Midbrain (tissue), 1 donor: ENCODE data around the gene TYW1.
"Not testable (repeated sequence)": the region's sequence is repeated elsewhere in the genome, so short reads cannot be mapped to it uniquely, and the experiment has no call there.

Source experiments
- DNase-seq: peaks from one replicate; lab custom pipeline; 2025; lab: John Stamatoyannopoulos, UW

Gene TYW1

DNA sequence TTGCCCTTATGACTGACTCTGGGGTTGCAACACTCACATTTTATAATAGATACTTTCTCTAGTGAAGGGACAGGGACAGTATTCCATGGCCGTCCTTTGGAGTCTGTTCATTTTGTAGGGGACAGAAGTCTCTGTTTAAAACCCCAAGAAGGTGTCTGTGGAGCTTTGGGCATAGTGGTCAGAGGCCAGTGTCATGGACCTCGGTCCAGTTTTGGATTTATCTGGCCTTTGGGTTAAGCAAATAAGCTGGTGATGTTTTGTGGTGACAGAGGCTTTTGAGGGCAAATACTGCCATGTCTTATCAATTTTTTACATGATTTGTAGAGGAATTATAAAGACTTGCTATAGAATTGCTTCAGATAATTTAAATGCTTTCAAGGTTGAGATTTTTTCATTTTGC is 50.2 kb downstream of the TYW1 start:
- not testable (repeated sequence) for DNase-seq

DNA sequence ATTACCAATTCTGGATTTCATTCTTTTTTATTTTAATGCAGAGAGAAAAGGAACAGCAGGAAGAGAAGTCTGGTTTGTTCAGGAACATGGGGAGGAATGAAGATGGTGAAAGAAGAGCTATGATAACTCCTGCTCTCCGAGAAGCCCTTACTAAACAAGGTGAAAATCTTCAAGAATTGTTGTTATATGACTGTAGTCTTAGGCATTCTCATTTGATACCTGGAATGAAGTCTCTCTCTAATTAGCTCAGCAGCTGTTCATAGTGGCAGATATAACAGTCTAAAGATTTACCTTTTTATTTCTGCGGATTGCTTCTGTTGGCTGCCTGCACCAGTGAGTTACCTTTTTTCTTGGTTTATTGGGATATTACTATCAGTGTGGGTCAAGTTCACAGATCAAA is 53.3 kb downstream of the TYW1 start:
- not testable (repeated sequence) for DNase-seq

- not testable (repeated sequence) for DNase-seq
These were observed 55.5 kb downstream of the TYW1 start for GRCh38 chr7:67052161-67052560.

DNA sequence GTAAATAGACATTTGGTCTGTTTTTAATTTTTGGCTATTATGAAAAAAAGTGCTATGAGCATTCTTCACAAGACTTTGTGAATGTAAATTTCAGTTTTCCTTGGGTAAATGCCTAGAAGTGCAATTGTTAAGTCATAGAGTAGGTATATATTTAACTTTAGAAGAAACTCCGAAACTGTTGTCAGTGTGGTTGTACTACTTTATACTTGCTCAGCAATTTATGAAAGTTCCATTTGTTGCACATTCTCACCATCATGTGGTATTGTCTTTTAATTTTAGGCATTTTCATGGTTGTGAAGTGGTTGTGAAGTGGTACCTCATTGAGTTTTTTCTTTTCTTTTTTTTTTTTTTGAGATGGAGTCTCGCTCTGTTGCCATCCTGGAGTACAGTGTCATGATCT is 60.0 kb downstream of the TYW1 start:
- no peak for DNase-seq

- not testable (repeated sequence) for DNase-seq
These were observed 64.7 kb downstream of the TYW1 start for GRCh38 chr7:67061321-67061720.

GRCh38 chr7:67062802-67063201 is 66.2 kb downstream of the TYW1 start:
- not testable (repeated sequence) for DNase-seq

- DNase-seq: not testable (repeated sequence)
These were observed 70.5 kb downstream of the TYW1 start for GRCh38 chr7:67066950-67067622.

DNA sequence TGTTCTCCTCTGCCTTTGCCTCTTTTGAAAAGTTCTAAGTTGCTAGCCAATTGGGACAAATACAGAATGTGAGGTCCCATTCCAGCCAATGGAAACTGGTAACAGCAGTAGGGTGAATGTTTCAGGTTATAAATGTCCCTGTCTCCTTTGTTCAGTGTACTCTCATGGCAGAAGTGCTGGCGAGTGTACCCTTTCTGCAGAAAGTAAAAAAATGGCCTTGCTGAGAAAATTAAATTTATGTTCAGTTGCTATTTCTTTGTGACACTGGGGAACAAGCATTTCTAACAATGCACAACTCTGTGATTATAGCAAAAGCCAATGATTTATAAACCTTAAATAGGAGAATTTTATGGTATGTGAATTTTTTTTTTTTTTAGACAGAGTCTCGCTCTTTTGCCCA is 79.5 kb downstream of the TYW1 start:
- DNase-seq: not testable (repeated sequence)

GRCh38 chr7:67082880-67083279 is 86.2 kb downstream of the TYW1 start:
- DNase-seq: not testable (repeated sequence)

DNA sequence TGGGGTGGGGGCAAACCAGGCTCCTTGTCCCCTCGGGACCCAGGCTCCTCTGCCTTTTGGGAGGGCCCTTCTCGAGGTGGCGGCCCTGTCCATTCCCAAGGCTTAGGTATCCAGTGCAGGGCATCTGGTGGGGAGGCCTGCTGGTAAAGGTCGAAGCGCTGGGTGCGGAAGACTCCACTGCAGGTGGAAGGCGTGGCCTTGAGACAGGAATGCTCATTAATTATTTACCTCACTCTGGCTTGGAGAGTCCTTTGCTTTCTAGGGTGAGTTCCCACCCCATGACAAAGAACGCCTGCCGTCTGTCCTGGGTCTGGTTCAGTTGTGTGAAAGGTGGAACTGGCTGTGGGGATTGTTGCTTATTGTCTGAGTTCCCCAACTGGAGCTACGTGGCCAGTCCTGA is 92.6 kb downstream of the TYW1 start:
- not testable (repeated sequence) for DNase-seq

GRCh38 chr7:67091053-67091452 is 94.4 kb downstream of the TYW1 start:
- not testable (repeated sequence) for DNase-seq

- DNase-seq: not testable (repeated sequence)
These were observed 101.4 kb downstream of the TYW1 start for GRCh38 chr7:67098031-67098430.

- DNase-seq: not testable (repeated sequence)
These were observed 102.8 kb downstream of the TYW1 start for GRCh38 chr7:67099406-67099805.

- not testable (repeated sequence) for DNase-seq
These were observed 103.4 kb downstream of the TYW1 start for GRCh38 chr7:67100038-67100437.

DNA sequence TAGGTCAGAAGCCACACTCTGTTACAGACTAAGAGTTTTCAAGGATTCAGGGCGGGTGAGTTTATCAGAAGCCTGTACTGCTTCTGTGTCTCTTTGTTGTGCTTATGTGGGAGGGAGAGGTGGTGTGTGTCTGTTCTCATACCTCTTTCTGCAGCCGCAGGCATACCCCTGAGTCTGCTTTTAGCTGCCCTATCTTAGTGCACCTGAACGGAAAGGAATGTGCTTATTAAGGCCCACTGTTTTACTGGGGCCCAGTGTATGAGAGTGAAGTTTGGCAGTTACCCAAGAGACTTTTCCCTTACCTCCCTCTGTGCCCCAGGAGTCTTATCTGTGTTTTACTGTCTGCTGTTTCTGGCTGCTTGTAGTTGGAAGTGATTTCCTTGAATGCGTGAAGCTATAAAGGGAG is 104.3 kb downstream of the TYW1 start:
- DNase-seq: no peak

- not testable (repeated sequence) for DNase-seq
These were observed 108.3 kb downstream of the TYW1 start for GRCh38 chr7:67104937-67105336.

- DNase-seq: no peak
These were observed 108.7 kb downstream of the TYW1 start for GRCh38 chr7:67105377-67105776.

DNA sequence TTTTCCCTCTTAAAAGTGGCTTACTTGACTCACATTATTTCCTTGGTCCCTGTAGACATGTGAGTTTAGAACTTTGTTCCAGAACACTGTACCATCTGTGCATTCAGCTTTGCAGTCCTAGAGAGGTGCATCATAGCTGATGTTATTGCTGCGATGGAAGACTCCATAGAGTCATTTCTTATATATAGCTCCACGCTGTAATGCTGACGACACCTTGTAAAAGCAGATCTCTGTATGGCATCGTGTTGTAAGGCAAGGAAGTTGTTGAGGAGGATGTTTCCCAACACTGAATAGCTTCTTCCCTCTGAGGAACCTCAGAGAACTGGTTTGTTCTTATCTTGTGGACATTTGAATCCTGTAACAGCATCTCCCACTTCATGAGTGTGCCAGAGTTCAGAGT is 109.6 kb downstream of the TYW1 start:
- not testable (repeated sequence) for DNase-seq

GRCh38 chr7:67111342-67111741 is 114.7 kb downstream of the TYW1 start:
- DNase-seq: not testable (repeated sequence)

GRCh38 chr7:67114483-67115246 is 118.0 kb downstream of the TYW1 start:
- not testable (repeated sequence) for DNase-seq

DNA sequence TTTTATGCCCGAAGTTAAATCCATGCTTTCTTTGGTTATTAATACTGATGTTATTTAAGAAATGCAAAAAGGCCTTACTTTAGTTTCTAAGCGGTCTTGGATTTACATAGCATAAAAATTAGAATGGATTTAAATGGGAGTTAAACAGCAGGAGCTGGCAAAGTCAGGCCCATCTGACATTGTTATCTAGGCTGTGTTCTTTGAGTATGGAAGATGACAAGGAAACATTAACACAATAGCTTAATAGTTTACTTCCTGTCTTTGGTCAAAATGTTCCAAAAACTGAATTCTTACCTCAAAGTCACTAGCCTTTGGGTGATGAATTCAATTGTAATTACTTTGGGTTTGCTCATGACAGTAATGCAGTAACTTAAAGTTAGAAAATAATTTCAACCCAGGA is 123.9 kb downstream of the TYW1 start:
- DNase-seq: not testable (repeated sequence)

GRCh38 chr7:67128257-67128656 is 131.6 kb downstream of the TYW1 start:
- DNase-seq: not testable (repeated sequence)

DNA sequence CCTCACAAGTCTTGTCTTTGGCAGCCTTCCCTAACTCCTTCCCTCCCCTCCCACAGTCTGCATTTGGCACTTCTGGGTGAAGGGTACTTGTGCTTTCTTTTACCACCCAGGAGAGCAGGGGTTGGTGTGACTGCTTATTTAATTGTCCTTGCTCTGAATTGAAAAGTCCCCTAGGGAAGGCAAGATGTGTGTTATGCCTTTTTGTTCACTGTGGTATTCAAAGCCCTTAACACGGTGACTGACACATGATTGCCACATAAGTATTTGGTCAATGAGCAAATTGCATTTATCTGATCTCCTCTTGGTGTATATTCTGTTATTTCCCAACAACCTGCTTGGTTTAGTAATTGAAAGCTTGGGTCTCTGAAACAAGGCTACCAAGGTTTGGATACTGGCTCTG is 134.1 kb downstream of the TYW1 start:
- DNase-seq: not testable (repeated sequence)
